Astrocyte (in vitro differentiated cells and primary cell): Measurements from ENCODE around the gene DNAH9.

Source experiments
- EZH2 ChIP-seq: IDR thresholded peaks from 2 replicates; pipeline ENCODE4 v1.6.1; 2012; ENCODE audit warnings: mild to moderate bottlenecking, low read length, inconsistent platforms; ENCODE audit not compliant: insufficient read depth
- TF ChIP-seq, protein P1 (sequence below): IDR thresholded peaks from 2 replicates; pipeline ENCODE4 v1.5.1; 2011; ENCODE audit warnings: low read depth, mild to moderate bottlenecking, inconsistent platforms, low read length, moderate library complexity; ENCODE audit not compliant: insufficient read depth

DNA sequence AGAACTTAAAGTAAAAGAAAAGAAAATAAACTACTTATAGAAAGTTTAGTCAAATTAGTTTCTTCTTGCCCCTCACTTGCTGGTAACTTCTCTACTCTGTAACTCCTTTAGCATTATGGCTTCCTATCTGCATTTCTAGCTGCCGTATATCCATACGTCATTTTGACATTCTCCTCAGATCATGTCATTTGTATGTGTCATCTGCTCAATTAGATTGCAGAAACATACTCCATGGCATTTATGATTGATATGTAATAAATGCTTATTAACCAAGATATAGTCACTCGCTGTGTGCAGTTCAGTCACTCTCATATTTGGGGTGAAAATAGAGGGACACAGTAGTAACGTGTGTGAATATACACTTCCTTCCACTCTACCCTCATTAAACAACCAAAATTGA, 295.6 kb downstream of the DNAH9 start:
- TF ChIP-seq, protein P1, sequence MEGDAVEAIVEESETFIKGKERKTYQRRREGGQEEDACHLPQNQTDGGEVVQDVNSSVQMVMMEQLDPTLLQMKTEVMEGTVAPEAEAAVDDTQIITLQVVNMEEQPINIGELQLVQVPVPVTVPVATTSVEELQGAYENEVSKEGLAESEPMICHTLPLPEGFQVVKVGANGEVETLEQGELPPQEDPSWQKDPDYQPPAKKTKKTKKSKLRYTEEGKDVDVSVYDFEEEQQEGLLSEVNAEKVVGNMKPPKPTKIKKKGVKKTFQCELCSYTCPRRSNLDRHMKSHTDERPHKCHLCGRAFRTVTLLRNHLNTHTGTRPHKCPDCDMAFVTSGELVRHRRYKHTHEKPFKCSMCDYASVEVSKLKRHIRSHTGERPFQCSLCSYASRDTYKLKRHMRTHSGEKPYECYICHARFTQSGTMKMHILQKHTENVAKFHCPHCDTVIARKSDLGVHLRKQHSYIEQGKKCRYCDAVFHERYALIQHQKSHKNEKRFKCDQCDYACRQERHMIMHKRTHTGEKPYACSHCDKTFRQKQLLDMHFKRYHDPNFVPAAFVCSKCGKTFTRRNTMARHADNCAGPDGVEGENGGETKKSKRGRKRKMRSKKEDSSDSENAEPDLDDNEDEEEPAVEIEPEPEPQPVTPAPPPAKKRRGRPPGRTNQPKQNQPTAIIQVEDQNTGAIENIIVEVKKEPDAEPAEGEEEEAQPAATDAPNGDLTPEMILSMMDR, result no peak
- TF ChIP-seq EZH2, result no peak
